ENCODE data around the gene RPP25L.

RPP25L gene

DNA sequence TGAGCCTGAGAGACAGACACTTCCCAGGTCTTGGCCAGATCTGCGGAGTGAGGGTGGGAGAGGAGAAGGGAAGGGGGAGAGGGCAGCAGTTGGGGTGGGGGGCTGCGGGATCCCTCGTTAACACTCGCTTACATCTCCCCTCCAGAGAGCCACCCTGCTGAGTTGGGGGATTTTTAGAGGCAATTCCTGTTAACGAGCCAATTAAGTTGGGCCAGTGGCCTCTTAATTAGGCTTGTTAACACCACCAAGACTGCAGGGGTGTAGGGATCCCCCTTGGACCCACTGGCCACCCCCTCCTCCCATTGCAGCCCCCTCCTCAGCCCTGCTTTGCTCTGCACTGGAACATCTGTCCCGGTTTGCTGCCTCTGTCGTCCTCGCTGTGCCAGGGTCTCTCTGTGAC lies 46.0 kb downstream of the RPP25L start:
- no peak for DNase-seq

DNA sequence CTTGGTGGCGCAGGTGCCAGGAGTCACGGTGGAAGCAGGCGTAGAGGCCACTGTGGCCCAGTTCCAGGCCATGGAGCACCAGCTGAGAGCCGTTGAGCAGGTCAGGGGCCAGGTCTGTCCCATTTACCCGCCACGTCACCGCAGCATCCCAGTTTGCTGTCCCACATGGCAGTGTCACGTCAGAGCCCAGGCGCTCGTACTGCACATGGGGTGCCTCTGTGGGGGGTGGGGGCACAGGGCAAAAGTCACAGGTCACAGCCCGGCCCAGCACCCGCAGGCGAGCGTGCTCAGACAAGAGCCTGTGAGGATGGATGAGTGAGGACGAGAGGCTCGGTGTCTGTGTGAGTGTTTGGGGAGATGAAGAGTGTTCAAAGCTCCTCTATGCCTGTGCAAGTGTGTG lies 47.3 kb downstream of the RPP25L start:
- DNase-seq: no peak

- DNase-seq: no peak
Observed at GRCh38 chr9:34563262-34563661, 48.6 kb downstream of the RPP25L start.

GRCh38 chr9:34562135-34562745 lies 49.7 kb downstream of the RPP25L start:
- no peak for DNase-seq

DNA sequence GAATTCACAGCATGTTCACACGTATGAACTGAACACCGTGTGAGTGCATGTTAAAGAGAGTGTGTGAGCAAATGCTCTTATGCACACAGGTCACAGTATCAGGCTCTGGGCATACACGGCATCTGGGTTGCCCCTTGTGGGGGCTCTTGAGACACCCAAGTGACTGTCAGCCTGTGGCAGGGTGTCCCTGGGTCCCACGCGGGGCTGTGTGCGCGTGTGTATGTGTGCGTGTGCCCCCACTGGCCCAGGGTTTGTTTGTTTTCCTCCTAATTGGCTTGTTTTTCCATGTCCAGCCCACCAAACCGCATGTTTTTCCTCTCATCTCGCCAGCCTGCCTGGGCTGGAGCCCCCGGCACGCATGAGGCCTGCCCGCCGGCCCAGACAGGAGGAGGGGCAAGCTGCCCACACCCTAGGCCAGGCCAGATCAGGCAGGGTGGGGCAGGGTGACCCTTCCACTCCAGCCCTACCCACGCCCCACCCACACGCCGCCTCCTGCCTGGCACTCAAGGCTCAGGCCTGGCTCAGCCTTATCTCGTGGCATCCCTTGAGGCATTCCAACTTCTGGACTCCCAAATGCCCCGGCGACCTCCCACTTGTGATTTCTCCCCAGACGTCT lies 51.2 kb downstream of the RPP25L start:
- no peak for DNase-seq
